GM12872 (cell line): ENCODE data around the gene OPRL1.

ENCODE experiments used
- CTCF ChIP-seq: IDR thresholded peaks from 3 replicates; pipeline ENCODE4 v1.5.1; 2011; ENCODE audit warnings: low read depth, mild to moderate bottlenecking, low read length, moderate library complexity; ENCODE audit not compliant: insufficient read depth

The OPRL1 gene

GRCh38 chr20:64080013-64080812 lies at the start of gene OPRL1:
Gene OPRL1, plus strand, starts transcription at chr20:64080082. Its CDS starts 12,639 bp downstream, at chr20:64092721.
- no peak for TF ChIP-seq CTCF

GRCh38 chr20:64030371-64031134 lies 49.3 kb upstream of the OPRL1 start:
- TF ChIP-seq CTCF, result no peak

GRCh38 chr20:64031822-64032314 lies 48.0 kb upstream of the OPRL1 start:
- no peak for TF ChIP-seq CTCF

GRCh38 chr20:64032706-64033624 lies 46.9 kb upstream of the OPRL1 start:
- TF ChIP-seq CTCF, result no peak

- TF ChIP-seq CTCF, result no peak
Measured at GRCh38 chr20:64033981-64034493, 45.8 kb upstream of the OPRL1 start.

GRCh38 chr20:64035066-64035932 lies 44.6 kb upstream of the OPRL1 start:
- TF ChIP-seq CTCF, result no peak
